HCT116 (cell line): Measurements from ENCODE around the gene NKX2-2. TPM values are rescaled to one million over a fixed set of nuclear protein-coding genes. Genes with fewer than 3 reads are reported as not detected.

ENCODE experiments used
- ATAC-seq: fragments of 200-7000 bp; cut with Tn5 transposase; 2 replicates; pipeline ENCODE4 v1.9.1; 2020; ENCODE audit warnings: mild to moderate bottlenecking, moderate library complexity
- BruUV-seq: library from RNA; stranded (reverse); fragments of 400-500 nt; replicated peaks from 2 replicates; lab custom pipeline; 2021; lab: Mats Ljungman, UMichigan
- CTCF ChIA-PET: fragments of 300-600 bp; sonication (Branson Sonifier 250); formaldehyde crosslinking; loops from one replicate; lab custom pipeline; 2021; ENCODE audit warnings: antibody characterized with exemption; lab: Charles Lee
- POLR2A ChIA-PET: fragments of 300-600, 350-600 bp; sonication (Branson Sonifier 250); formaldehyde crosslinking; loops from one replicate; lab custom pipeline; 2021; ENCODE audit warnings: antibody characterized with exemption; lab: Charles Lee
- RAD21 ChIA-PET, 2 experiments: fragments of 300-600 bp; sonication (Branson Sonifier 250); formaldehyde crosslinking; loops; one replicate each; lab custom pipeline; 2023; ENCODE audit warnings: low total read pairs in 2 of 2; ENCODE audit not compliant: uncharacterized antibody in 2 of 2, unreplicated experiment in 2 of 2, low non-redundant PET in 1 of 2; lab: Charles Lee
- DNase-seq: peaks from one replicate; pipeline ENCODE4 v3.0.0-alpha.2; 2010; ENCODE audit warnings: low read depth, low spot score
- H2AFZ ChIP-seq: fragments of 200-600 bp; shearing (Covaris generic), sonication (generic); 2 replicates; pipeline ENCODE4 v1.6.1; 2017; ENCODE audit warnings: low read depth, mixed run types, mixed read lengths, antibody characterized with exemption, low read length; ENCODE audit not compliant: poor library complexity, severe bottlenecking
- H3K27ac ChIP-seq: 2 replicates; pipeline ENCODE4 v1.5.1; 2012; ENCODE audit warnings: low read depth, low read length
- H3K27me3 ChIP-seq: fragments of 200-600 bp; sonication (generic); 2 replicates; pipeline ENCODE4 v1.6.1; 2016; ENCODE audit warnings: mixed run types, low read length, mixed read lengths; ENCODE audit not compliant: insufficient read depth
- H3K36me3 ChIP-seq, 2 experiments: fragments of 200-500 bp in 1 of 2; fragments of 200-600 bp in 1 of 2; sonication (Bioruptor generic) in 1 of 2; sonication (generic) in 1 of 2; 2 replicates each; pipeline versions ENCODE4 v1.5.1 to v1.6.1; 2014 to 2016; ENCODE audit warnings: low read length in 2 of 2, inconsistent platforms in 1 of 2, mixed read lengths in 1 of 2, mixed run types in 1 of 2; ENCODE audit not compliant: insufficient read depth in 2 of 2, control insufficient read depth in 1 of 2
- H3K4me1 ChIP-seq, 2 experiments: fragments of 200-600 bp in 1 of 2; sonication (generic) in 1 of 2; 2 replicates each; pipeline versions ENCODE4 v1.5.1 to v1.6.1; 2012 to 2017; ENCODE audit warnings: low read length in 2 of 2, inconsistent platforms in 1 of 2, mild to moderate bottlenecking in 1 of 2, mixed read lengths in 1 of 2, mixed run types in 1 of 2, moderate library complexity in 1 of 2; ENCODE audit not compliant: insufficient read depth in 2 of 2, control insufficient read depth in 1 of 2
- H3K4me2 ChIP-seq: fragments of 200-600 bp; sonication (generic); 2 replicates; pipeline ENCODE4 v1.6.1; 2017; ENCODE audit warnings: mixed run types, low read length, mixed read lengths
- H3K4me3 ChIP-seq, 2 experiments: fragments of 200-600 bp in 1 of 2; sonication (generic) in 1 of 2; replicated peaks in 1 of 2; 2 replicates each; pipeline ENCODE4 v1.5.1; 2011 to 2016; ENCODE audit warnings: low read length in 2 of 2, control low read depth in 1 of 2, low read depth in 1 of 2, mild to moderate bottlenecking in 1 of 2, mixed read lengths in 1 of 2, mixed run types in 1 of 2
- H3K79me2 ChIP-seq: fragments of 200-600 bp; sonication (generic); 2 replicates; pipeline ENCODE4 v1.6.1; 2017; ENCODE audit warnings: mild to moderate bottlenecking, mixed run types, low read length, moderate library complexity, mixed read lengths; ENCODE audit not compliant: insufficient read depth
- H3K9ac ChIP-seq: fragments of 200-600 bp; sonication (generic); 2 replicates; pipeline ENCODE4 v1.6.1; 2016; ENCODE audit warnings: low read length, mixed read lengths
- H3K9me2 ChIP-seq: fragments of 200-600 bp; sonication (generic), shearing (Covaris generic); 2 replicates; pipeline ENCODE4 v1.6.1; 2017; ENCODE audit warnings: mixed run types, mild to moderate bottlenecking, moderate library complexity; ENCODE audit not compliant: insufficient read depth
- H3K9me3 ChIP-seq, 2 experiments: fragments of 200-500 bp in 1 of 2; fragments of 200-600 bp in 1 of 2; sonication (Bioruptor generic) in 1 of 2; sonication (generic) in 1 of 2; 2 replicates each; pipeline ENCODE4 v1.6.1; 2014 to 2017; ENCODE audit warnings: low read length in 2 of 2, mixed read lengths in 2 of 2, inconsistent platforms in 1 of 2, low read depth in 1 of 2, mild to moderate bottlenecking in 1 of 2, mixed run types in 1 of 2, moderate library complexity in 1 of 2; ENCODE audit not compliant: control insufficient read depth in 1 of 2, insufficient read depth in 1 of 2
- H4K20me1 ChIP-seq: fragments of 200-600 bp; sonication (generic), shearing (Covaris generic); 2 replicates; pipeline ENCODE4 v1.6.1; 2017; ENCODE audit warnings: mixed run types, mild to moderate bottlenecking, moderate library complexity; ENCODE audit not compliant: insufficient read depth
- CBX3 ChIP-seq: IDR thresholded peaks from 2 replicates; pipeline ENCODE4 v1.6.1; 2012; ENCODE audit warnings: low read depth
- EGR1 ChIP-seq: IDR thresholded peaks from 2 replicates; pipeline ENCODE4 v1.6.1; 2012; ENCODE audit warnings: low read depth
- EZH2 ChIP-seq: fragments of 200-600 bp; sonication (generic); IDR thresholded peaks from 2 replicates; pipeline ENCODE4 v1.6.1; 2017; ENCODE audit warnings: antibody characterized with exemption, mixed run types
- EZH2phosphoT487 ChIP-seq: fragments of 200-600 bp; IDR thresholded peaks from 2 replicates; pipeline ENCODE4 v1.6.1; 2018; ENCODE audit warnings: antibody characterized with exemption, borderline replicate concordance
- FOSL1 ChIP-seq: IDR thresholded peaks from 2 replicates; pipeline ENCODE4 v1.6.1; 2012; ENCODE audit warnings: low read depth
- JUND ChIP-seq: IDR thresholded peaks from 2 replicates; pipeline ENCODE4 v1.6.1; 2012
- POLR2A ChIP-seq: IDR thresholded peaks from 2 replicates; pipeline ENCODE4 v1.7.0; 2011; ENCODE audit warnings: borderline replicate concordance; ENCODE audit not compliant: insufficient read depth, insufficient read length; ENCODE audit errors: extremely low read depth
- POLR2AphosphoS5 ChIP-seq: IDR thresholded peaks from 2 replicates; pipeline ENCODE4 v1.6.1; 2011; ENCODE audit warnings: mild to moderate bottlenecking, low read depth, low read length, moderate library complexity
- SIN3A ChIP-seq: IDR thresholded peaks from 2 replicates; pipeline ENCODE4 v1.6.1; 2012; ENCODE audit warnings: low read depth
- SP1 ChIP-seq: IDR thresholded peaks from 2 replicates; pipeline ENCODE4 v1.6.1; 2012; ENCODE audit warnings: low read depth
- SRF ChIP-seq: IDR thresholded peaks from 2 replicates; pipeline ENCODE4 v1.6.1; 2012; ENCODE audit warnings: low read depth
- YY1 ChIP-seq: IDR thresholded peaks from 2 replicates; pipeline ENCODE4 v1.6.1; 2011; ENCODE audit warnings: low read length, low read depth, moderate library complexity, mild to moderate bottlenecking; ENCODE audit not compliant: insufficient replicate concordance; ENCODE audit errors: extremely low read depth
- ZNF274 ChIP-seq: fragments of 200-500 bp; sonication (Bioruptor generic); IDR thresholded peaks from 2 replicates; pipeline ENCODE4 v1.6.1; 2014; ENCODE audit warnings: mild to moderate bottlenecking, low read depth, low read length, inconsistent platforms
- intact Hi-C: fragments of 100-400 bp; cut with micrococcal nuclease; formaldehyde crosslinking; loops from 2 replicates; pipeline ENCODE4 v1.10.0; 2022
- total RNA-seq: library from RNA; stranded (reverse); gene quantifications from one replicate; pipeline ENCODE4 v1.2.1, GENCODE V29; 2021; ENCODE audit not compliant: unreplicated experiment
- TF ChIP-seq, protein P1 (sequence below): IDR thresholded peaks from 2 replicates; pipeline ENCODE4 v1.6.1; 2012
- TF ChIP-seq, protein P2 (sequence below), 3 experiments: fragments of 200-600 bp in 1 of 3; sonication (generic) in 1 of 3; IDR thresholded peaks in 2 of 3; conservative IDR thresholded peaks in 1 of 3; 2 replicates each; pipeline ENCODE4 v1.5.1; 2012 to 2017; ENCODE audit warnings: low read depth in 2 of 3, low read length in 2 of 3, antibody characterized with exemption in 1 of 3, borderline replicate concordance in 1 of 3, control low read depth in 1 of 3, mild to moderate bottlenecking in 1 of 3, mixed read lengths in 1 of 3, mixed run types in 1 of 3, moderate library complexity in 1 of 3; ENCODE audit not compliant: insufficient read depth in 1 of 3

NKX2-2 gene
- total RNA-seq, 1 experiment from 2014 or later: not detected

DNA sequence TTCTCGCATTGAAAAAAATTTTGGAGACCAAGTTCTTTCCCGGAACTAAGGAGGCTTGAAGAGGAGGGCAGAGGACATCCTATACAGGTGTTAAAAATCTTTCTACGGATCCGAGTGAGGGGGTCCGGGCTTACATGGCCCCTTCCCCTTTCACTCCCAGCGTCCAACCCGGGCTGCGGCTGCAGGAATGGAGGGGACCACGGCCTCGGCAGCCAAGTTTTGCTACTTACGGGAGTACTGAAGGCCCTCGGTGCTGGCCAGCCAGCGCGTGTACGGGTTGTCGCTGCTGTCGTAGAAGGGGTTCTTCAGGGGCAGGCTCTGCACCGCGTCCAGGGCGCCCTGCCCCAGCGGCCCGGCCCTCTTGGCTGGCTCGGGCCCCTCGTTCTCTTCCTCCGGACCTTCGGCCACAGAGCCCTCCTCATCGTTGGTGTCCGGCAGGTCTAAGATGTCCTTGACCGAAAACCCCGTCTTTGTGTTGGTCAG, 642 bp downstream of the NKX2-2 start:
- Histone ChIP-seq H3K36me3 (no peaks in the 10 kb centered on the region), H3K79me2 (no peaks in the 10 kb centered on the region), H3K4me3 (no peak overlapping the region), H3K4me2 (no peak overlapping the region), H3K9ac (no peak overlapping the region), H3K27ac (no peak overlapping the region), H3K27me3 (no peaks in the 10 kb centered on the region), H3K9me2 (no peaks in the 10 kb centered on the region), H3K9me3 (no peaks in the 10 kb centered on the region), H4K20me1 (no peaks in the 10 kb centered on the region), H3K4me1 (no peaks in the 10 kb centered on the region), H2AFZ (no peak overlapping the region)
- ChIA-PET RAD21 (no interaction called here), CTCF (no interaction called here), POLR2A (no interaction called here)
- no peak for TF ChIP-seq EZH2phosphoT487
- no peak for TF ChIP-seq POLR2AphosphoS5
- no peak for TF ChIP-seq POLR2A
- TF ChIP-seq EZH2: no peak
- TF ChIP-seq ZNF274: no peak
- TF ChIP-seq EGR1: no peak
- TF ChIP-seq FOSL1: no peak
- TF ChIP-seq SIN3A: no peak
- no peak for TF ChIP-seq CBX3
- TF ChIP-seq JUND: no peak
- no peak for TF ChIP-seq SRF
- no peak for TF ChIP-seq SP1
- TF ChIP-seq, protein P1, sequence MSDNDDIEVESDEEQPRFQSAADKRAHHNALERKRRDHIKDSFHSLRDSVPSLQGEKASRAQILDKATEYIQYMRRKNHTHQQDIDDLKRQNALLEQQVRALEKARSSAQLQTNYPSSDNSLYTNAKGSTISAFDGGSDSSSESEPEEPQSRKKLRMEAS: no peak
- TF ChIP-seq, protein P2, sequence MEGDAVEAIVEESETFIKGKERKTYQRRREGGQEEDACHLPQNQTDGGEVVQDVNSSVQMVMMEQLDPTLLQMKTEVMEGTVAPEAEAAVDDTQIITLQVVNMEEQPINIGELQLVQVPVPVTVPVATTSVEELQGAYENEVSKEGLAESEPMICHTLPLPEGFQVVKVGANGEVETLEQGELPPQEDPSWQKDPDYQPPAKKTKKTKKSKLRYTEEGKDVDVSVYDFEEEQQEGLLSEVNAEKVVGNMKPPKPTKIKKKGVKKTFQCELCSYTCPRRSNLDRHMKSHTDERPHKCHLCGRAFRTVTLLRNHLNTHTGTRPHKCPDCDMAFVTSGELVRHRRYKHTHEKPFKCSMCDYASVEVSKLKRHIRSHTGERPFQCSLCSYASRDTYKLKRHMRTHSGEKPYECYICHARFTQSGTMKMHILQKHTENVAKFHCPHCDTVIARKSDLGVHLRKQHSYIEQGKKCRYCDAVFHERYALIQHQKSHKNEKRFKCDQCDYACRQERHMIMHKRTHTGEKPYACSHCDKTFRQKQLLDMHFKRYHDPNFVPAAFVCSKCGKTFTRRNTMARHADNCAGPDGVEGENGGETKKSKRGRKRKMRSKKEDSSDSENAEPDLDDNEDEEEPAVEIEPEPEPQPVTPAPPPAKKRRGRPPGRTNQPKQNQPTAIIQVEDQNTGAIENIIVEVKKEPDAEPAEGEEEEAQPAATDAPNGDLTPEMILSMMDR (IDR thresholded peaks at IDR 0.05 in 2 of 3, conservative IDR thresholded peaks at IDR 0.05 in 1 of 3; ENCODE audit: borderline replicate concordance in 1 of 3, insufficient read depth in 1 of 3, low read depth in 2 of 3, low read length in 2 of 3): no peak
- no peak for TF ChIP-seq YY1
- no peak for DNase-seq
- no TSS peak for BruUV-seq
- intact Hi-C loops: no loop called here
- ATAC-seq: no peak
